ENCODE measurements around the gene LRRC27. TPM values are rescaled to one million over a fixed set of nuclear protein-coding genes. Genes with fewer than 3 reads are reported as not detected.

The LRRC27 gene
- total RNA-seq, 1 experiment from 2014 or later: 4.1 TPM

DNA sequence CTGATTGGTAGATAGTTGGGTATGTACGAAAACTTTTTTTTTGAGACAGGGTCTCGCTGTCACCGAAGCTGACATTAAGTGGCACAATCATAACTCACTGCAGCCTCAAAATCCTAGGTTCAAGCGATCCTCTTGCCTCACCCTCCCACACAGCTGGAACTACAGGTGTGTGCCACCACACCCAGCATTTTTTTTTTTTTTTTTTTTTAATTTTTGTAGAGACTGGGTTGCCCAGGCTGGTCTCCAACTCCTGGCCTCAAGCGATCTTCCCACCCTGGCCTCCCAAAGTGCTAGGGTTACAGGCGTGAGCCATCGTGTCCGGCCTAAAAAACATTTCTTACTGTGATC is 1.5 kb upstream of the LRRC27 start:
- Histone ChIP-seq H3K27me3 (ENCODE audit: insufficient read depth, low read length) (no peaks in the 10 kb centered on the region), H3K79me2 (ENCODE audit: insufficient read depth, low read length) (peaks cover 33% of the 10 kb centered on the region), H3K9me2 (ENCODE audit: insufficient read depth) (no peaks in the 10 kb centered on the region), H3K9me3 (ENCODE audit: control insufficient read depth in 1 of 2, insufficient read depth in 1 of 2, low read depth in 1 of 2, low read length in 2 of 2) (no peaks in the 10 kb centered on the region), H3K4me1 (ENCODE audit: control insufficient read depth in 1 of 2, insufficient read depth in 2 of 2, low read length in 2 of 2) (peaks cover 8 to 23% of the 10 kb centered on the region in 2 experiments; a peak in 2 of 4 replicates), H2AFZ (ENCODE audit: low read depth, low read length, poor library complexity, severe bottlenecking) (no peak overlapping the region), H3K4me3 (replicated peaks in 1 of 2; ENCODE audit: low read depth in 1 of 2, low read length in 2 of 2) (peak overlapping the region; percentile 76 to 78), H3K9ac (ENCODE audit: low read length) (peak overlapping the region; percentile 79), H3K36me3 (ENCODE audit: control insufficient read depth in 1 of 2, insufficient read depth in 2 of 2, low read length in 2 of 2) (no peaks in the 10 kb centered on the region), H3K4me2 (ENCODE audit: low read length) (peak overlapping the region; percentile 84), H3K27ac (ENCODE audit: low read depth, low read length) (peak overlapping the region; percentile 85), H4K20me1 (ENCODE audit: insufficient read depth) (no peaks in the 10 kb centered on the region)
- no peak for ATAC-seq
- no peak for DNase-seq (ENCODE audit: low read depth, low spot score)
- TF ChIP-seq, protein P1, sequence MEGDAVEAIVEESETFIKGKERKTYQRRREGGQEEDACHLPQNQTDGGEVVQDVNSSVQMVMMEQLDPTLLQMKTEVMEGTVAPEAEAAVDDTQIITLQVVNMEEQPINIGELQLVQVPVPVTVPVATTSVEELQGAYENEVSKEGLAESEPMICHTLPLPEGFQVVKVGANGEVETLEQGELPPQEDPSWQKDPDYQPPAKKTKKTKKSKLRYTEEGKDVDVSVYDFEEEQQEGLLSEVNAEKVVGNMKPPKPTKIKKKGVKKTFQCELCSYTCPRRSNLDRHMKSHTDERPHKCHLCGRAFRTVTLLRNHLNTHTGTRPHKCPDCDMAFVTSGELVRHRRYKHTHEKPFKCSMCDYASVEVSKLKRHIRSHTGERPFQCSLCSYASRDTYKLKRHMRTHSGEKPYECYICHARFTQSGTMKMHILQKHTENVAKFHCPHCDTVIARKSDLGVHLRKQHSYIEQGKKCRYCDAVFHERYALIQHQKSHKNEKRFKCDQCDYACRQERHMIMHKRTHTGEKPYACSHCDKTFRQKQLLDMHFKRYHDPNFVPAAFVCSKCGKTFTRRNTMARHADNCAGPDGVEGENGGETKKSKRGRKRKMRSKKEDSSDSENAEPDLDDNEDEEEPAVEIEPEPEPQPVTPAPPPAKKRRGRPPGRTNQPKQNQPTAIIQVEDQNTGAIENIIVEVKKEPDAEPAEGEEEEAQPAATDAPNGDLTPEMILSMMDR (IDR thresholded peaks at IDR 0.05 in 2 of 3, conservative IDR thresholded peaks at IDR 0.05 in 1 of 3; ENCODE audit: borderline replicate concordance in 1 of 3, insufficient read depth in 1 of 3, low read depth in 2 of 3, low read length in 2 of 3): no peak
- TF ChIP-seq SRF (IDR thresholded peaks at IDR 0.05; ENCODE audit: low read depth): no peak
- TF ChIP-seq, protein P2, sequence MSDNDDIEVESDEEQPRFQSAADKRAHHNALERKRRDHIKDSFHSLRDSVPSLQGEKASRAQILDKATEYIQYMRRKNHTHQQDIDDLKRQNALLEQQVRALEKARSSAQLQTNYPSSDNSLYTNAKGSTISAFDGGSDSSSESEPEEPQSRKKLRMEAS (IDR thresholded peaks at IDR 0.05): no peak
- TF ChIP-seq ZFX (IDR thresholded peaks at IDR 0.05): no peak
- TF ChIP-seq EGR1 (IDR thresholded peaks at IDR 0.05; ENCODE audit: low read depth): no peak
- no peak for TF ChIP-seq EZH2 (IDR thresholded peaks at IDR 0.05)
- TF ChIP-seq SP1 (IDR thresholded peaks at IDR 0.05; ENCODE audit: low read depth): no peak
- no peak for TF ChIP-seq EZH2phosphoT487 (IDR thresholded peaks at IDR 0.05; ENCODE audit: borderline replicate concordance)
- TF ChIP-seq SIN3A (IDR thresholded peaks at IDR 0.05; ENCODE audit: low read depth): no peak
- no peak for TF ChIP-seq POLR2A (IDR thresholded peaks at IDR 0.05; ENCODE audit: borderline replicate concordance, extremely low read depth, insufficient read depth, insufficient read length)
- TF ChIP-seq, protein P3, sequence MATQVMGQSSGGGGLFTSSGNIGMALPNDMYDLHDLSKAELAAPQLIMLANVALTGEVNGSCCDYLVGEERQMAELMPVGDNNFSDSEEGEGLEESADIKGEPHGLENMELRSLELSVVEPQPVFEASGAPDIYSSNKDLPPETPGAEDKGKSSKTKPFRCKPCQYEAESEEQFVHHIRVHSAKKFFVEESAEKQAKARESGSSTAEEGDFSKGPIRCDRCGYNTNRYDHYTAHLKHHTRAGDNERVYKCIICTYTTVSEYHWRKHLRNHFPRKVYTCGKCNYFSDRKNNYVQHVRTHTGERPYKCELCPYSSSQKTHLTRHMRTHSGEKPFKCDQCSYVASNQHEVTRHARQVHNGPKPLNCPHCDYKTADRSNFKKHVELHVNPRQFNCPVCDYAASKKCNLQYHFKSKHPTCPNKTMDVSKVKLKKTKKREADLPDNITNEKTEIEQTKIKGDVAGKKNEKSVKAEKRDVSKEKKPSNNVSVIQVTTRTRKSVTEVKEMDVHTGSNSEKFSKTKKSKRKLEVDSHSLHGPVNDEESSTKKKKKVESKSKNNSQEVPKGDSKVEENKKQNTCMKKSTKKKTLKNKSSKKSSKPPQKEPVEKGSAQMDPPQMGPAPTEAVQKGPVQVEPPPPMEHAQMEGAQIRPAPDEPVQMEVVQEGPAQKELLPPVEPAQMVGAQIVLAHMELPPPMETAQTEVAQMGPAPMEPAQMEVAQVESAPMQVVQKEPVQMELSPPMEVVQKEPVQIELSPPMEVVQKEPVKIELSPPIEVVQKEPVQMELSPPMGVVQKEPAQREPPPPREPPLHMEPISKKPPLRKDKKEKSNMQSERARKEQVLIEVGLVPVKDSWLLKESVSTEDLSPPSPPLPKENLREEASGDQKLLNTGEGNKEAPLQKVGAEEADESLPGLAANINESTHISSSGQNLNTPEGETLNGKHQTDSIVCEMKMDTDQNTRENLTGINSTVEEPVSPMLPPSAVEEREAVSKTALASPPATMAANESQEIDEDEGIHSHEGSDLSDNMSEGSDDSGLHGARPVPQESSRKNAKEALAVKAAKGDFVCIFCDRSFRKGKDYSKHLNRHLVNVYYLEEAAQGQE (IDR thresholded peaks at IDR 0.05; ENCODE audit: low read depth): no peak
- TF ChIP-seq ZNF274 (IDR thresholded peaks at IDR 0.05; ENCODE audit: low read depth, low read length): no peak
- TF ChIP-seq, protein P4, sequence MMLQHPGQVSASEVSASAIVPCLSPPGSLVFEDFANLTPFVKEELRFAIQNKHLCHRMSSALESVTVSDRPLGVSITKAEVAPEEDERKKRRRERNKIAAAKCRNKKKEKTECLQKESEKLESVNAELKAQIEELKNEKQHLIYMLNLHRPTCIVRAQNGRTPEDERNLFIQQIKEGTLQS (IDR thresholded peaks at IDR 0.05): no peak
- no peak for TF ChIP-seq FOSL1 (IDR thresholded peaks at IDR 0.05; ENCODE audit: low read depth)
- intact Hi-C loops (cut with micrococcal nuclease): no loop called here
- ChIA-PET POLR2A (no interaction called here), RAD21 (ENCODE audit: low non-redundant PET in 1 of 2, low total read pairs in 2 of 2, uncharacterized antibody in 2 of 2, unreplicated experiment in 2 of 2) (interaction anchor here in 1 of 2 experiments (1.0 kb wide), 1 partner anchor 23 kb away, joined by 6 read pairs; the partner anchor contains the start of gene STK32C), CTCF (interaction anchor here (0.7 kb wide), 1 partner anchor 13 kb away, joined by 3 read pairs; no protein-coding TSS in a partner anchor)
- no TSS peak for BruUV-seq (replicated peaks)
